ENCODE data around the gene ARFGAP1. TPM values are rescaled to one million over a fixed set of nuclear protein-coding genes. Genes with fewer than 3 reads are reported as not detected.

ARFGAP1 gene
- total and polyA plus RNA-seq, 10 of the 15 experiments (the other 5 are each of a cell fraction or from before 2014, with no cell fraction given): 0.45 to 79.9 (median 30.8) TPM

- no peak for TF ChIP-seq BCLAF1 (IDR thresholded peaks at IDR 0.05)
- no peak; a peak in 1 of 4 replicates for TF ChIP-seq SRF (IDR thresholded peaks at IDR 0.05; ENCODE audit: low read depth in 2 of 2, low read length in 2 of 2)
- no peak for TF ChIP-seq HSF1 (IDR thresholded peaks at IDR 0.05; ENCODE audit: low read depth, low read length)
- TF ChIP-seq ZNF592 (IDR thresholded peaks at IDR 0.05): no peak
These were observed at the start of gene ARFGAP1 (continued) for GRCh38 chr20:63272105-63273058.

All from GM12878 (cell line).